Uterus (tissue), 4 donors: Measurements from ENCODE around the gene FAM120B. TPM values are rescaled to one million over a fixed set of nuclear protein-coding genes. Genes with fewer than 3 reads are reported as not detected.

ENCODE experiments used
- DNase-seq, 2 donors: peaks; one replicate each; pipeline ENCODE4 v3.0.0-alpha.2; 2019 to 2020
- H3K27ac ChIP-seq, 2 donors: fragments of 200-600 bp; sonication (generic); 1 replicate in 1 of 2; 2 replicates in 1 of 2; pipeline ENCODE4 v1.5.1; 2016 to 2018
- H3K27me3 ChIP-seq, 2 donors: fragments of 200-600 bp; sonication (generic); one replicate each; pipeline ENCODE4 v1.5.1; 2018 to 2019; ENCODE audit warnings: control low read depth in 1 of 2
- H3K36me3 ChIP-seq, 2 donors: fragments of 200-600 bp; sonication (generic); one replicate each; pipeline ENCODE4 v1.5.1; 2019; ENCODE audit warnings: control low read depth in 1 of 2
- H3K4me1 ChIP-seq, 2 donors: fragments of 200-600 bp; sonication (generic); one replicate each; pipeline ENCODE4 v1.5.1; 2018 to 2019; ENCODE audit warnings: control low read depth in 1 of 2
- H3K4me3 ChIP-seq, 2 donors: fragments of 200-600 bp; sonication (generic); 1 replicate in 1 of 2; 2 replicates in 1 of 2; pipeline ENCODE4 v1.5.1; 2018 to 2019; ENCODE audit warnings: mild to moderate bottlenecking in 1 of 2
- H3K9me3 ChIP-seq, 2 donors: fragments of 200-600 bp; sonication (generic); one replicate each; pipeline ENCODE4 v1.5.1; 2019; ENCODE audit warnings: control low read depth in 1 of 2
- CTCF ChIP-seq, 4 experiments: fragments of 200-600 bp in 2 of 4; fragments of 450-650 bp in 2 of 4; sonication (generic) in 2 of 4; IDR thresholded peaks; one replicate each; pipeline ENCODE4 v1.5.1; 2016 to 2019; ENCODE audit warnings: antibody characterized with exemption in 4 of 4, mild to moderate bottlenecking in 2 of 4, moderate library complexity in 1 of 4
- POLR2A ChIP-seq, 2 donors: fragments of 450-650 bp; IDR thresholded peaks; one replicate each; pipeline ENCODE4 v1.6.1; 2016; ENCODE audit warnings: antibody characterized with exemption in 2 of 2, mild to moderate bottlenecking in 1 of 2, moderate library complexity in 1 of 2
- intact Hi-C: fragments of 100-400 bp; cut with DNase I; formaldehyde crosslinking; loops from one replicate; pipeline ENCODE4 v1.15.1; 2023; ENCODE audit warnings: low total_unique reads
- total RNA-seq, 4 donors: library from RNA; depleted of rRNA in 3 of 4; stranded (reverse); fragments of >200 nt in 3 of 4; gene quantifications; one replicate each; pipeline versions ENCODE4 v1.1.0 to v1.2.4, GENCODE V29; 2014 to 2023
- donor health status: DM: yes; HTN: yes; CAD: no.

The FAM120B gene
- total RNA-seq, 4 donors from 2014 or later = 12.1 to 50.9 (median 35.2) TPM

DNA sequence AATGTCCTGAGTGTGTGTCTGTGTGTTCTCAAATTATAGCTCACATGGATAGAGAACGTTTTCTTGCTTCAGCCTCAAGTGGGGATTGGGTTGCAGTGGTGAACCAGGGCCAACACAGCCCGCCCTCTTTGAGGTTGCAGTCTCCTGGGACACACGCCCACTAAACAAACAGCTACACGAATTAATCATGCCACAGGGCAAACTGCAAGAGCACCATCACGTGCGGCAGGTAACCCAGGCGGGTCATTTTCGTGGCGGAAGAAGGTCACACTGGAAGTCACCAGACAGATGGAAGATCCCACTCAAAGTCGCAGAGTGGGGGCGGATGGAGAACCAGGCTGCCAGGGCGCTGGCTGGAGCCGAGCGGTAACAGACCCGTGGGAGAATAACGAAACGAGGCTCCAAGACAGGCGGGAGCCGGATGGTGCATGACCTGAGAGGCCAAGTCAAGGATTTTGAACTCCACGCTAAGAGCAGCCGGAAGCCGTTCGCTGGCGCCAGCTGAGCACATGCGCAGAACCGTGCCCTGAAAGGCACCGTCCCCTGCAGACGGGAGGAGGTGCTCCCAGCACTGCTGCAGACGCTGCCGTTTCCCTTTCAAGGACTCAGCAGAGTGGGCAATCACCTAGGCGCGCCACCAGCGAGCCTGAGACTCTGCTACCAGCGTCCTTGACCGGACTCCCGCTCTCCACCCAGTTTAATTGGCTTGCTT lies 26.4 kb upstream of the FAM120B start:
- H3K4me3 ChIP-seq = peak overlapping the region; percentile 18 to 22
- TF ChIP-seq CTCF (IDR thresholded peaks at IDR 0.05) (peak in 1 of 4 experiments; percentile 8), POLR2A (IDR thresholded peaks at IDR 0.05) (no peak)
- intact Hi-C loops = no loop called here
- H3K27me3 ChIP-seq = no peaks in the 10 kb centered on the region
- H3K4me1 ChIP-seq = peaks cover 4 to 6% of the 10 kb centered on the region in 2 donors
- H3K36me3 ChIP-seq = no peaks in the 10 kb centered on the region
- peak overlapping the region; percentile 12 to 54 for H3K27ac ChIP-seq
- peak in 1 of 2 donors; percentile 77 for DNase-seq
- H3K9me3 ChIP-seq = no peaks in the 10 kb centered on the region

DNA sequence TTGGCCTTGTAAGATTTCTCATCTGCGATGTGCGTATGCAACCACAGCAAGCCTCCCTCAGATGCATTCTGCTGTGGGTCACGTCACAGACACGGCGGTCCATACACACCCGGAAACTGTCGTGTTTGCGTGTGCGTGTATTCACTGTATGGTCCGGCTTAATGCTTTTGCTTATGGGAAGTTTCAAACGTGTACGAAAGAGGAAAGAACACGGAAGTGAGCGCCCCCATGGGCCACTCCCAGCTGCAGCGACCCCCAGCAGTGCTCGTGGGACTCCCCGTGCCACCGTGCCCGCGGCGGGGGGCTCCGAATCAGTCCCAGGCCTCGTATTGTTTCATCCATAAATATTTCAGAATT lies 25.9 kb upstream of the FAM120B start:
- TF ChIP-seq POLR2A (IDR thresholded peaks at IDR 0.05) (no peak), CTCF (IDR thresholded peaks at IDR 0.05) (no peak)
- no peaks in the 10 kb centered on the region for H3K9me3 ChIP-seq
- H3K27me3 ChIP-seq = no peaks in the 10 kb centered on the region
- peak overlapping the region; percentile 18 to 22 for H3K4me3 ChIP-seq
- H3K36me3 ChIP-seq = no peaks in the 10 kb centered on the region
- no peak for DNase-seq
- intact Hi-C loops = no loop called here
- no peak overlapping the region for H3K27ac ChIP-seq
- peaks cover 4 to 6% of the 10 kb centered on the region in 2 donors for H3K4me1 ChIP-seq

- Histone ChIP-seq H3K9me3 (no peaks in the 10 kb centered on the region), H3K4me1 (peaks cover 0 to 4% of the 10 kb centered on the region in 2 donors), H3K36me3 (no peaks in the 10 kb centered on the region), H3K4me3 (no peak overlapping the region), H3K27ac (no peak overlapping the region), H3K27me3 (no peaks in the 10 kb centered on the region)
- DNase-seq = no peak
- intact Hi-C loops = no loop called here
- no peak for TF ChIP-seq CTCF (IDR thresholded peaks at IDR 0.05)
- TF ChIP-seq POLR2A (IDR thresholded peaks at IDR 0.05) = no peak
Measured at GRCh38 chr6:170281331-170282292, 24.9 kb upstream of the FAM120B start.

DNA sequence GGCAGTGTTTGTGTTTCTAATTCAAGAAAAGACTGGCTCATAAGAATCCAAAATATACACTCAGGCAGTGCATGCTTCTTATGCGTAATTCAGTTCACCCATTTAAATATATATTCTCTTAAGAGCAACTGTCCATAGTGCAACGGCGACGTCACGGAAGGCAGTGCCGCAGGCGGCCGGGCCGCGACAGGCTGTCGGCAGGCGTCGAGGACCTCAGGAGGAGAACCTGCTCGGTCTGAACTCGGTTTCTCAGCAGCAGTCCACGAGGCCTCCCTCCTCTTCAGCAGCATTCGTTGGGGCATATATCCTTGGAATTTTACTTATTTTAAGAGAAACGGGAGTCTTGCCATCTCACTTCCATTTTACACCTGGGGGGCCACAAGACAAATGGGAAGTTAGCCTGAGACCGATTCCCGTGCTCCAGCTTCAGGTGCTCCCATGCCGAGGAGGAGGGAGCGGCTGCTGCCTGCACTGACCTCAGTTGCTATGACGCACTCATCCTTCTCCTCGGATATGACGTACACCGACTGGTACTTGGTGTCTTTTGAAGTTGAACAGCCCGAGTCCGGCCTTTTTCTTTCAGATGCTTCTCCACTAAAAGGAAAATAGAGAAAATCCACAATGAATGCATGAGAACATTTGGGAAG lies 23.9 kb upstream of the FAM120B start:
- TF ChIP-seq CTCF (IDR thresholded peaks at IDR 0.05) (no peak), POLR2A (IDR thresholded peaks at IDR 0.05) (no peak)
- Histone ChIP-seq H3K36me3 (no peaks in the 10 kb centered on the region), H3K9me3 (no peaks in the 10 kb centered on the region), H3K27ac (no peak overlapping the region), H3K27me3 (no peaks in the 10 kb centered on the region), H3K4me3 (no peak overlapping the region), H3K4me1 (peaks cover 0 to 6% of the 10 kb centered on the region in 2 donors)
- DNase-seq = no peak
- intact Hi-C loops = no loop called here
